DND-41 (cell line): Measurements from ENCODE around the gene FCRL1.

Experiments used
- ATAC-seq: fragments of 200-7000 bp; cut with Tn5 transposase; 3 replicates; pipeline ENCODE4 v1.9.1; 2021; ENCODE audit warnings: low read depth; ENCODE audit not compliant: insufficient read depth
- DNase-seq: peaks from one replicate; pipeline ENCODE4 v3.0.0-alpha.2; 2020
- H2AFZ ChIP-seq: 2 replicates; pipeline ENCODE4 v1.6.0; 2012; ENCODE audit warnings: low read depth, low read length
- H3K27ac ChIP-seq: 2 replicates; pipeline ENCODE4 v1.5.1; 2012; ENCODE audit warnings: low read length, inconsistent platforms
- H3K27me3 ChIP-seq: fragments of 200-600 bp; sonication (generic); 2 replicates; pipeline ENCODE4 v1.6.0; 2012; ENCODE audit warnings: low read length, mild to moderate bottlenecking, inconsistent platforms; ENCODE audit not compliant: insufficient read depth, poor library complexity
- H3K36me3 ChIP-seq: 2 replicates; pipeline ENCODE4 v1.5.1; 2012; ENCODE audit warnings: low read length, inconsistent platforms; ENCODE audit not compliant: insufficient read depth
- H3K4me1 ChIP-seq: 2 replicates; pipeline ENCODE4 v1.5.1; 2012; ENCODE audit warnings: mild to moderate bottlenecking, low read length; ENCODE audit not compliant: insufficient read depth
- H3K4me2 ChIP-seq: 2 replicates; pipeline ENCODE4 v1.6.0; 2012; ENCODE audit warnings: mild to moderate bottlenecking, moderate library complexity, low read length, inconsistent platforms; ENCODE audit not compliant: insufficient read depth
- H3K4me3 ChIP-seq, 2 experiments: fragments of 200-600 bp in 1 of 2; shearing (Covaris generic) in 1 of 2; 2 replicates each; pipeline ENCODE4 v1.5.1; 2012 to 2016; ENCODE audit warnings: inconsistent platforms in 2 of 2, low read length in 2 of 2, mild to moderate bottlenecking in 2 of 2, low read depth in 1 of 2, moderate library complexity in 1 of 2
- H3K79me2 ChIP-seq: 2 replicates; pipeline ENCODE4 v1.6.0; 2012; ENCODE audit warnings: low read length, inconsistent platforms; ENCODE audit not compliant: insufficient read depth
- H3K9ac ChIP-seq: 2 replicates; pipeline ENCODE4 v1.6.0; 2012; ENCODE audit warnings: low read depth, mild to moderate bottlenecking, inconsistent platforms, low read length, moderate library complexity
- H3K9me3 ChIP-seq: 2 replicates; pipeline ENCODE4 v1.5.1; 2012; ENCODE audit warnings: low read length, moderate library complexity, mild to moderate bottlenecking, inconsistent platforms; ENCODE audit not compliant: insufficient read depth, severe bottlenecking
- H4K20me1 ChIP-seq: 2 replicates; pipeline ENCODE4 v1.6.0; 2012; ENCODE audit warnings: low read length; ENCODE audit not compliant: insufficient read depth
- EZH2 ChIP-seq: IDR thresholded peaks from 3 replicates; pipeline ENCODE4 v1.6.1; 2012; ENCODE audit warnings: borderline replicate concordance, low read depth, mild to moderate bottlenecking, moderate library complexity, low read length, inconsistent platforms; ENCODE audit not compliant: severe bottlenecking
- TF ChIP-seq, protein P1 (sequence below): IDR thresholded peaks from 2 replicates; pipeline ENCODE4 v1.5.1; 2012; ENCODE audit warnings: borderline replicate concordance, low read length, moderate library complexity, mild to moderate bottlenecking; ENCODE audit not compliant: poor library complexity, severe bottlenecking; ENCODE audit errors: extremely low read depth

FCRL1 gene, protein sequence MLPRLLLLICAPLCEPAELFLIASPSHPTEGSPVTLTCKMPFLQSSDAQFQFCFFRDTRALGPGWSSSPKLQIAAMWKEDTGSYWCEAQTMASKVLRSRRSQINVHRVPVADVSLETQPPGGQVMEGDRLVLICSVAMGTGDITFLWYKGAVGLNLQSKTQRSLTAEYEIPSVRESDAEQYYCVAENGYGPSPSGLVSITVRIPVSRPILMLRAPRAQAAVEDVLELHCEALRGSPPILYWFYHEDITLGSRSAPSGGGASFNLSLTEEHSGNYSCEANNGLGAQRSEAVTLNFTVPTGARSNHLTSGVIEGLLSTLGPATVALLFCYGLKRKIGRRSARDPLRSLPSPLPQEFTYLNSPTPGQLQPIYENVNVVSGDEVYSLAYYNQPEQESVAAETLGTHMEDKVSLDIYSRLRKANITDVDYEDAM

DNA sequence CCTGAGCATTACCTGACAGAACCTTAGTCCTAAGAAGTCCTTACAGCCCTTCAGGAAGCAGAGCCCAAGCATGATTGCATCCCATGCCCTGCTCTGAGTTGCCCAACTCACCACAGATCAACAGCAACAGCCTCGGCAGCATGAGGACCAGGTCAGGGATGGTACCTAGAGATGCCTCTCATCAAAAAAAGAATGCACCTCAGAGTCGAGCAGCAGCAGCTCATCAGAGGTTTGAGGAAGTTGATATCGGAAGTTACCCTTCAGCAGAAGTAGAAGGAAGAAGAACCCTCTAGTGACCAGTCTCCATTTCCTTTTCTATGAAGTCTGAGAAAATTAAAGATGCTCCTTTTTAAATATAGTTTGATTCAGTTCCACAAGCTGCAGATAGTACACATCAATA is at the start of gene FCRL1:
FCRL1 (minus strand) TSS at position 225 of the 400 bp plus-strand sequence; CDS start at position 142, 83 bp downstream.
- TF ChIP-seq, protein P1, sequence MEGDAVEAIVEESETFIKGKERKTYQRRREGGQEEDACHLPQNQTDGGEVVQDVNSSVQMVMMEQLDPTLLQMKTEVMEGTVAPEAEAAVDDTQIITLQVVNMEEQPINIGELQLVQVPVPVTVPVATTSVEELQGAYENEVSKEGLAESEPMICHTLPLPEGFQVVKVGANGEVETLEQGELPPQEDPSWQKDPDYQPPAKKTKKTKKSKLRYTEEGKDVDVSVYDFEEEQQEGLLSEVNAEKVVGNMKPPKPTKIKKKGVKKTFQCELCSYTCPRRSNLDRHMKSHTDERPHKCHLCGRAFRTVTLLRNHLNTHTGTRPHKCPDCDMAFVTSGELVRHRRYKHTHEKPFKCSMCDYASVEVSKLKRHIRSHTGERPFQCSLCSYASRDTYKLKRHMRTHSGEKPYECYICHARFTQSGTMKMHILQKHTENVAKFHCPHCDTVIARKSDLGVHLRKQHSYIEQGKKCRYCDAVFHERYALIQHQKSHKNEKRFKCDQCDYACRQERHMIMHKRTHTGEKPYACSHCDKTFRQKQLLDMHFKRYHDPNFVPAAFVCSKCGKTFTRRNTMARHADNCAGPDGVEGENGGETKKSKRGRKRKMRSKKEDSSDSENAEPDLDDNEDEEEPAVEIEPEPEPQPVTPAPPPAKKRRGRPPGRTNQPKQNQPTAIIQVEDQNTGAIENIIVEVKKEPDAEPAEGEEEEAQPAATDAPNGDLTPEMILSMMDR, result no peak
- TF ChIP-seq EZH2, result no peak

DNA sequence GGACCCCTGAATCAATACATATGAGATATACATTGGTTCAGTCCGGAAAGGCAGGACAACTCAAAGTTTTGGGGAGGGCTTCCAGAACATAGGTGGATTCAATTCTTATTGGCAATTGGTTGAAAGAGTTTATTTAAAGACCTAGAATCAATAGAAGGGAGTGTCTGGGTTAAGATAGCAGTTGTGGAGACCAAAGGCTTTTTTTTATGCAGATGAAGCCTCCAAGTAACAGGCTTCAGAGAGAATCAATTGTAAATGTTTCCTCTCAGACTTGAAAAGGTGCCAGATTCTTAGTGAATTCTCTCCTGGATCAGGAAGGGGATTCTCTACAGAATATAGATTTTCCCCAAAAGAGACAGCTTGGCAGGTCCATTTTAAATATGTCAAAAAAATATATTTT is 48.7 kb upstream of the FCRL1 start:
- ATAC-seq, result no peak

More for the DNA sequence above, at the start of gene FCRL1:
- Histone ChIP-seq H3K79me2 (no peaks in the 10 kb centered on the region), H2AFZ (no peak within 1 kb of the TSS), H3K4me2 (no peak within 1 kb of the TSS), H3K4me1 (no peaks in the 10 kb centered on the region), H3K36me3 (no peaks in the 10 kb centered on the region), H3K27ac (no peak within 1 kb of the TSS), H4K20me1 (no peaks in the 10 kb centered on the region), H3K4me3 (no peak within 1 kb of the TSS), H3K27me3 (peaks cover 3% of the 10 kb centered on the region), H3K9me3 (no peaks in the 10 kb centered on the region), H3K9ac (no peak within 1 kb of the TSS)
- DNase-seq, result no peak
- no peak for ATAC-seq

DNA sequence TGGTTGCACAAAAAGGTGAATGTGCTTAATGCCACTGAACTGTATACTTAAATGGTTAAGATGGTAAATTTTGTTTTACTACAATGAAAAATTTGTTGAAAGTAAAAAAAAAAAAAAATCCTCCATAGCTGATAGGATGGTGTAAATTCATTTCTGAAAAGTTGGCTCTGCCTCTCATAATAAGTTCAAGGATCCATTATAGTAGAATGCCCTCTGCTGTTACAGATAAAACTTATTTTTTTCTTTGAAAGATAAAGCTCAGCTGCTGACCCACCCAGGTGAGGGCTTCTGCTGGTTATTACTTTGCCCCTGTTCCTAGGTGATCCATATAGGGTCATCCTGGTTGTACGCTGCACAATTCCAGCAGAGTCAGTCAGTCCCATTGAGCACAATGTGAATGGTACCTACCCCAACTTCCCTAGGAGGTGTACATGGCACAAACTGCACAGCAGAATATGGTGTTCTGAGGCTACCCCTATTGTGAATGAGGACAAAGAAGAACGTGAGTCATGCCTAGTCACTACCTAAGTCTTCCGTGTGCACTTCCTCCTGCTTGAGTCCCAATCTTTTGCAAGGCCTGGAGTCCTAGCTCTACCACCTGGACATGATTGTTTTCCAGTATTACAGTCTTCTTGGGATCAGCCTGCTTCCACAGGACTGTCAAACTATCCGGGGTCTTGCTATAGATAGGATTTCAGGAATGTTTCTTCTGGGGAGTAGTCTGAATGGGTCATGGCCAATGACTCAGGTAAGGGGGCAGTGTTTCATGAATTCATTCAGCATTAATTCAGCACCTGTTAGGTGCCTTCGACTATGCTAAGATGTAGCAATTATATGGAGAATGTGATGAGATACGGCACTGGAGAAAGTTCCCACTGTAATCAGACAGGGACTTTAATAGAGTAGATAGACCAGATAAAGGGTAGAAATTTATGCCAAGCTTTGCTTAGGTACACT is 42.5 kb upstream of the FCRL1 start:
- no peaks in the 10 kb centered on the region for H3K4me1 ChIP-seq
- no peaks in the 10 kb centered on the region for H3K79me2 ChIP-seq
- H3K27ac ChIP-seq, result no peak overlapping the region
- H3K4me2 ChIP-seq, result no peak overlapping the region
- ATAC-seq (no peak), DNase-seq (no peak)
- no peak overlapping the region for H3K9ac ChIP-seq
- no peaks in the 10 kb centered on the region for H4K20me1 ChIP-seq
- TF ChIP-seq, protein P1, result no peak
- no peak for TF ChIP-seq EZH2
- H2AFZ ChIP-seq, result no peak overlapping the region
- no peak overlapping the region for H3K4me3 ChIP-seq
- H3K36me3 ChIP-seq, result no peaks in the 10 kb centered on the region
- no peaks in the 10 kb centered on the region for H3K9me3 ChIP-seq
- H3K27me3 ChIP-seq, result peaks cover 12% of the 10 kb centered on the region

More for the DNA sequence above, 48.7 kb upstream of the FCRL1 start:
- Histone ChIP-seq H2AFZ (no peak overlapping the region), H3K36me3 (no peaks in the 10 kb centered on the region), H3K9me3 (no peaks in the 10 kb centered on the region), H3K4me2 (no peak overlapping the region), H3K4me1 (no peaks in the 10 kb centered on the region), H3K4me3 (no peak overlapping the region), H3K79me2 (no peaks in the 10 kb centered on the region), H4K20me1 (no peaks in the 10 kb centered on the region), H3K27me3 (peaks cover 17% of the 10 kb centered on the region), H3K9ac (no peak overlapping the region), H3K27ac (no peak overlapping the region)
- no peak for DNase-seq
- no peak for TF ChIP-seq EZH2
- TF ChIP-seq, protein P1, result no peak
